Measurements from ENCODE around the gene LOXHD1.

LOXHD1 gene

GRCh38 chr18:46574000-46574742 lies 82.8 kb downstream of the LOXHD1 start:
- DNase-seq = no peak

- no peak for DNase-seq
Measured at GRCh38 chr18:46573156-46573555, 83.9 kb downstream of the LOXHD1 start.

- DNase-seq = no peak
Measured at GRCh38 chr18:46571756-46572155, 85.3 kb downstream of the LOXHD1 start.

- DNase-seq = no peak
Measured at GRCh38 chr18:46570666-46571065, 86.4 kb downstream of the LOXHD1 start.

- DNase-seq = no peak
Measured at GRCh38 chr18:46570134-46570533, 86.9 kb downstream of the LOXHD1 start.

GRCh38 chr18:46569211-46569610 lies 87.8 kb downstream of the LOXHD1 start:
- DNase-seq = no peak

- no peak for DNase-seq
Measured at GRCh38 chr18:46567196-46567595, 89.8 kb downstream of the LOXHD1 start.

- DNase-seq = no peak
Measured at GRCh38 chr18:46566111-46566510, 90.9 kb downstream of the LOXHD1 start.

- DNase-seq = no peak
Measured at GRCh38 chr18:46565256-46565655, 91.8 kb downstream of the LOXHD1 start.

GRCh38 chr18:46563317-46563716 lies 93.7 kb downstream of the LOXHD1 start:
- DNase-seq = no peak

- DNase-seq = no peak
Measured at GRCh38 chr18:46562674-46563192, 94.3 kb downstream of the LOXHD1 start.

GRCh38 chr18:46560671-46561045 lies 96.4 kb downstream of the LOXHD1 start:
- no peak for DNase-seq

- DNase-seq = no peak
Measured at GRCh38 chr18:46559946-46560670, 96.9 kb downstream of the LOXHD1 start.

- DNase-seq = no peak
Measured at GRCh38 chr18:46559296-46559695, 97.7 kb downstream of the LOXHD1 start.

GRCh38 chr18:46556590-46557206 lies 100.3 kb downstream of the LOXHD1 start:
- DNase-seq = no peak

GRCh38 chr18:46555724-46556123 lies 101.3 kb downstream of the LOXHD1 start:
- DNase-seq = no peak

GRCh38 chr18:46555213-46555612 lies 101.8 kb downstream of the LOXHD1 start:
- DNase-seq = no peak

GRCh38 chr18:46554406-46555080 lies 102.5 kb downstream of the LOXHD1 start:
- DNase-seq = no peak

- no peak for DNase-seq
Measured at GRCh38 chr18:46550609-46551008, 106.4 kb downstream of the LOXHD1 start.

GRCh38 chr18:46547520-46547919 lies 109.5 kb downstream of the LOXHD1 start:
- DNase-seq = no peak

GRCh38 chr18:46546111-46546640 lies 110.8 kb downstream of the LOXHD1 start:
- DNase-seq = no peak

- no peak for DNase-seq
Measured at GRCh38 chr18:46542545-46542944, 114.5 kb downstream of the LOXHD1 start.

GRCh38 chr18:46541626-46542189 lies 115.3 kb downstream of the LOXHD1 start:
- no peak for DNase-seq
